ENCODE measurements around the gene LYRM4.

DNA sequence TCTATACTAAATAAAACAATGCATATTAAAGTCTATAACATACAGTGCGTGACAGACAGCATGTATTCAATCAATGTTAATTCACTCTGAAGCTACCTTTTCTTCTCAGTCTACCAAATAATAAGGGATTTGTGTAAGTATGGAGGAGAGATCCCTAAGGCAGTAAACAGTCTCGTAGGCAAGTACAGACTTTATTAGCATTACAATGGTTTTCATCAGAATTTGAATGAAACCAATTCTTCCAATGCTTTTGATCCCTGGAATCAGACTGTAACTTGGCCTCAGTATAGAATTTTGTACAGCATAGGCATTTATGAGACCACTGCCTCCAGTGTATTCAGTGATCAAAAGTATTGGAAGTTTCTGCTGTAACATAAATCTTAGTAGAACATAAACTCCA lies 19.5 kb downstream of the LYRM4 start:
- TF ChIP-seq, protein P1, sequence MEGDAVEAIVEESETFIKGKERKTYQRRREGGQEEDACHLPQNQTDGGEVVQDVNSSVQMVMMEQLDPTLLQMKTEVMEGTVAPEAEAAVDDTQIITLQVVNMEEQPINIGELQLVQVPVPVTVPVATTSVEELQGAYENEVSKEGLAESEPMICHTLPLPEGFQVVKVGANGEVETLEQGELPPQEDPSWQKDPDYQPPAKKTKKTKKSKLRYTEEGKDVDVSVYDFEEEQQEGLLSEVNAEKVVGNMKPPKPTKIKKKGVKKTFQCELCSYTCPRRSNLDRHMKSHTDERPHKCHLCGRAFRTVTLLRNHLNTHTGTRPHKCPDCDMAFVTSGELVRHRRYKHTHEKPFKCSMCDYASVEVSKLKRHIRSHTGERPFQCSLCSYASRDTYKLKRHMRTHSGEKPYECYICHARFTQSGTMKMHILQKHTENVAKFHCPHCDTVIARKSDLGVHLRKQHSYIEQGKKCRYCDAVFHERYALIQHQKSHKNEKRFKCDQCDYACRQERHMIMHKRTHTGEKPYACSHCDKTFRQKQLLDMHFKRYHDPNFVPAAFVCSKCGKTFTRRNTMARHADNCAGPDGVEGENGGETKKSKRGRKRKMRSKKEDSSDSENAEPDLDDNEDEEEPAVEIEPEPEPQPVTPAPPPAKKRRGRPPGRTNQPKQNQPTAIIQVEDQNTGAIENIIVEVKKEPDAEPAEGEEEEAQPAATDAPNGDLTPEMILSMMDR (IDR thresholded peaks at IDR 0.05), result no peak
- no peak for TF ChIP-seq EZH2 (IDR thresholded peaks at IDR 0.05; ENCODE audit: borderline replicate concordance, insufficient read depth, low read depth, low read length, poor library complexity, severe bottlenecking)
